HEK293 (cell line): ENCODE data around the gene PHF5A.

ENCODE experiments used
- IKZF3 ChIP-seq: fragments of 450-650 bp; IDR thresholded peaks from 2 replicates; pipeline ENCODE4 v1.5.0; 2018; ENCODE audit warnings: missing biosample characterization, mild to moderate bottlenecking, missing genetic modification characterization, moderate library complexity
- MYNN ChIP-seq: fragments of 450-650 bp; formaldehyde crosslinking; IDR thresholded peaks from 2 replicates; pipeline ENCODE4 v1.5.1; 2016; ENCODE audit warnings: missing biosample characterization, missing genetic modification characterization, borderline replicate concordance
- MZF1 ChIP-seq: fragments of 450-650 bp; formaldehyde crosslinking; IDR thresholded peaks from 2 replicates; pipeline ENCODE4 v1.5.1; 2017; ENCODE audit warnings: missing biosample characterization, missing genetic modification characterization, borderline replicate concordance
- ZNF175 ChIP-seq: fragments of 450-650 bp; formaldehyde crosslinking; IDR thresholded peaks from 2 replicates; pipeline ENCODE4 v1.5.1; 2016; ENCODE audit warnings: missing biosample characterization, missing genetic modification characterization
- ZNF274 ChIP-seq, 2 experiments: fragments of 200-500 bp in 1 of 2; fragments of 450-650 bp in 1 of 2; sonication (Bioruptor generic) in 1 of 2; formaldehyde crosslinking in 1 of 2; IDR thresholded peaks; 2 replicates each; pipeline versions ENCODE4 v1.5.1 to v1.6.1; 2014 to 2016; ENCODE audit warnings: borderline replicate concordance in 1 of 2, inconsistent platforms in 1 of 2, low read length in 1 of 2, missing biosample characterization in 1 of 2, missing genetic modification characterization in 1 of 2
- ZNF600 ChIP-seq: fragments of 450-650 bp; formaldehyde crosslinking; IDR thresholded peaks from 2 replicates; pipeline ENCODE4 v1.5.1; 2016; ENCODE audit warnings: missing biosample characterization, missing genetic modification characterization
- ZNF660 ChIP-seq: fragments of 450-650 bp; IDR thresholded peaks from 2 replicates; pipeline ENCODE4 v1.5.1; 2018; ENCODE audit warnings: missing biosample characterization, mild to moderate bottlenecking, missing genetic modification characterization
- ZNF792 ChIP-seq: fragments of 450-650 bp; formaldehyde crosslinking; IDR thresholded peaks from 2 replicates; pipeline ENCODE4 v1.5.1; 2016; ENCODE audit warnings: missing biosample characterization, missing genetic modification characterization
- TF ChIP-seq, protein P1 (sequence below): fragments of 450-650 bp; formaldehyde crosslinking; IDR thresholded peaks from 2 replicates; pipeline ENCODE4 v1.5.1; 2016; ENCODE audit warnings: missing biosample characterization, missing genetic modification characterization
- TF ChIP-seq, protein P2 (sequence below): fragments of 450-650 bp; formaldehyde crosslinking; IDR thresholded peaks from 2 replicates; pipeline ENCODE4 v1.5.1; 2016; ENCODE audit warnings: missing biosample characterization, missing genetic modification characterization
- TF ChIP-seq, protein P3 (sequence below): fragments of 450-650 bp; formaldehyde crosslinking; IDR thresholded peaks from 2 replicates; pipeline ENCODE4 v1.5.1; 2016; ENCODE audit warnings: missing biosample characterization, missing genetic modification characterization

DNA sequence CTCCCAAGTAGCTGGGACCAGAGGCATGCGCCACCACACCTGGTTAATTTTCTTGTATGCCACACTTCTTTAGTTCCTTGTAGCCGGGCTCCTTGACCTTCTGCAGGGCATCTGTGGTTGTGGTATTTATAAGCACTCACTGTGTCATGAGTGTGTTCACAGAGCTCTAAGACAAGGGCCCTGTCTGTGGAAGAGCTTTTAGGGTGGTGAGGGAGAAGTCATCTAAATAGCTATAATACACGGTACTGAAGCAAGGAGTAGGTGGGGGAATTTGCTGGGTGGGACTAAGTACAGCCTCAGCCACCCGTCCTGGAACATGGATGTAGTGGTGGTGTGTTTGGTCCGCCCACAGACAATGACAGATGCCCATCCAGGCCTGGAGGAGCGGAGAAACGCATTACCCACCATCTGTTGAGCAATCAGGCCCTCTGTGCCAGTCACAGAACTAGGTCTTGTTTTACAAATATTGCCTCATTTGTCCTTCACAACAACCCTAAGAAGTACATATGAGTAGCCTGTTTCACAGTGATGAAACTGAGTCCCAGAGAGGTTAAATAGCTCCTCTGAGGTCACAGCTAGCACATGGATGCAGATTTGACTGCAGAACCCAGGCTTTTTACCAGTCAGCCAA is 10.5 kb upstream of the PHF5A start:
- TF ChIP-seq, protein P1, sequence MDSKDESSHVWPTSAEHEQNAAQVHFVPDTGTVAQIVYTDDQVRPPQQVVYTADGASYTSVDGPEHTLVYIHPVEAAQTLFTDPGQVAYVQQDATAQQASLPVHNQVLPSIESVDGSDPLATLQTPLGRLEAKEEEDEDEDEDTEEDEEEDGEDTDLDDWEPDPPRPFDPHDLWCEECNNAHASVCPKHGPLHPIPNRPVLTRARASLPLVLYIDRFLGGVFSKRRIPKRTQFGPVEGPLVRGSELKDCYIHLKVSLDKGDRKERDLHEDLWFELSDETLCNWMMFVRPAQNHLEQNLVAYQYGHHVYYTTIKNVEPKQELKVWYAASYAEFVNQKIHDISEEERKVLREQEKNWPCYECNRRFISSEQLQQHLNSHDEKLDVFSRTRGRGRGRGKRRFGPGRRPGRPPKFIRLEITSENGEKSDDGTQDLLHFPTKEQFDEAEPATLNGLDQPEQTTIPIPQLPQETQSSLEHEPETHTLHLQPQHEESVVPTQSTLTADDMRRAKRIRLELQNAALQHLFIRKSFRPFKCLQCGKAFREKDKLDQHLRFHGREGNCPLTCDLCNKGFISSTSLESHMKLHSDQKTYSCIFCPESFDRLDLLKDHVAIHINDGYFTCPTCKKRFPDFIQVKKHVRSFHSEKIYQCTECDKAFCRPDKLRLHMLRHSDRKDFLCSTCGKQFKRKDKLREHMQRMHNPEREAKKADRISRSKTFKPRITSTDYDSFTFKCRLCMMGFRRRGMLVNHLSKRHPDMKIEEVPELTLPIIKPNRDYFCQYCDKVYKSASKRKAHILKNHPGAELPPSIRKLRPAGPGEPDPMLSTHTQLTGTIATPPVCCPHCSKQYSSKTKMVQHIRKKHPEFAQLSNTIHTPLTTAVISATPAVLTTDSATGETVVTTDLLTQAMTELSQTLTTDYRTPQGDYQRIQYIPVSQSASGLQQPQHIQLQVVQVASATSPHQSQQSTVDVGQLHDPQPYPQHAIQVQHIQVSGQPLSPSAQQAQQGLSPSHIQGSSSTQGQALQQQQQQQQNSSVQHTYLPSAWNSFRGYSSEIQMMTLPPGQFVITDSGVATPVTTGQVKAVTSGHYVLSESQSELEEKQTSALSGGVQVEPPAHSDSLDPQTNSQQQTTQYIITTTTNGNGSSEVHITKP (tag by site-specific recombination): no peak
- TF ChIP-seq MYNN (no peak), ZNF792 (tag by site-specific recombination) (no peak), MZF1 (tag by site-specific recombination) (no peak), ZNF274 (IDR thresholded peaks at IDR 0.05; ENCODE audit: low read length) (no peak), ZNF274 (tag by site-specific recombination; IDR thresholded peaks at IDR 0.05; ENCODE audit: borderline replicate concordance) (no peak), ZNF600 (no peak), IKZF3 (tag by site-specific recombination) (no peak), ZNF660 (tag by site-specific recombination) (no peak), ZNF175 (tag by site-specific recombination) (no peak)
- TF ChIP-seq, protein P2, sequence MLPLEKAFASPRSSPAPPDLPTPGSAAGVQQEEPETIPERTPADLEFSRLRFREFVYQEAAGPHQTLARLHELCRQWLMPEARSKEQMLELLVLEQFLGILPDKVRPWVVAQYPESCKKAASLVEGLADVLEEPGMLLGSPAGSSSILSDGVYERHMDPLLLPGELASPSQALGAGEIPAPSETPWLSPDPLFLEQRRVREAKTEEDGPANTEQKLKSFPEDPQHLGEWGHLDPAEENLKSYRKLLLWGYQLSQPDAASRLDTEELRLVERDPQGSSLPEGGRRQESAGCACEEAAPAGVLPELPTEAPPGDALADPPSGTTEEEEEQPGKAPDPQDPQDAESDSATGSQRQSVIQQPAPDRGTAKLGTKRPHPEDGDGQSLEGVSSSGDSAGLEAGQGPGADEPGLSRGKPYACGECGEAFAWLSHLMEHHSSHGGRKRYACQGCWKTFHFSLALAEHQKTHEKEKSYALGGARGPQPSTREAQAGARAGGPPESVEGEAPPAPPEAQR (tag by site-specific recombination): no peak
- TF ChIP-seq, protein P3, sequence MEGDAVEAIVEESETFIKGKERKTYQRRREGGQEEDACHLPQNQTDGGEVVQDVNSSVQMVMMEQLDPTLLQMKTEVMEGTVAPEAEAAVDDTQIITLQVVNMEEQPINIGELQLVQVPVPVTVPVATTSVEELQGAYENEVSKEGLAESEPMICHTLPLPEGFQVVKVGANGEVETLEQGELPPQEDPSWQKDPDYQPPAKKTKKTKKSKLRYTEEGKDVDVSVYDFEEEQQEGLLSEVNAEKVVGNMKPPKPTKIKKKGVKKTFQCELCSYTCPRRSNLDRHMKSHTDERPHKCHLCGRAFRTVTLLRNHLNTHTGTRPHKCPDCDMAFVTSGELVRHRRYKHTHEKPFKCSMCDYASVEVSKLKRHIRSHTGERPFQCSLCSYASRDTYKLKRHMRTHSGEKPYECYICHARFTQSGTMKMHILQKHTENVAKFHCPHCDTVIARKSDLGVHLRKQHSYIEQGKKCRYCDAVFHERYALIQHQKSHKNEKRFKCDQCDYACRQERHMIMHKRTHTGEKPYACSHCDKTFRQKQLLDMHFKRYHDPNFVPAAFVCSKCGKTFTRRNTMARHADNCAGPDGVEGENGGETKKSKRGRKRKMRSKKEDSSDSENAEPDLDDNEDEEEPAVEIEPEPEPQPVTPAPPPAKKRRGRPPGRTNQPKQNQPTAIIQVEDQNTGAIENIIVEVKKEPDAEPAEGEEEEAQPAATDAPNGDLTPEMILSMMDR: no peak
